HG03520 (cell line): Measurements from ENCODE around the gene PCGF5.
"Not testable (repeated sequence)": the region's sequence is repeated elsewhere in the genome, so short reads cannot be mapped to it uniquely, and the experiment has no call there.

Experiments used
- ATAC-seq: cut with Tn5 transposase; IDR thresholded peaks from one replicate; pipeline ENCODE4 v1.9.1; 2021; ENCODE audit warnings: mild to moderate bottlenecking, moderate library complexity; ENCODE audit not compliant: unreplicated experiment

PCGF5 gene

DNA sequence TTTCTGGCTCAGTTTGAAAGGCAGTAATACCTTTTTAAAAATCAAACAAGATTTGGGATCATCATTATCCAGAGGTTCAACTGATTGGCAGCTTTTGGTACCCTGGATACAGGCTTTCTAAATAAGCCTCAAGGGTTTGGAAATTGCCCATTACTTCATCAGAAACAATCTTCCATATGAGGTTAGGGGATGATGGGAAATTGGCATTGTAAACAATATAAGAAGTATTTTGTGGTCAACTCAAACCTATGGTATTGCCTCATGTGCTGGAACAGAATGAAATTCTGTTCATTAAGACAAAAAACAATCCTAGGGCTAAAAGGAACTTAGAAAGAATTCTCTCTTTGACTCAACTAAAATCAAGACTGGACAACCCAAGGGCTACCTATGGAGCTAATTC lies 97.1 kb downstream of the PCGF5 start:
- ATAC-seq, result no peak

- no peak for ATAC-seq
Measured at GRCh38 chr10:91319336-91319735, 98.9 kb downstream of the PCGF5 start.

DNA sequence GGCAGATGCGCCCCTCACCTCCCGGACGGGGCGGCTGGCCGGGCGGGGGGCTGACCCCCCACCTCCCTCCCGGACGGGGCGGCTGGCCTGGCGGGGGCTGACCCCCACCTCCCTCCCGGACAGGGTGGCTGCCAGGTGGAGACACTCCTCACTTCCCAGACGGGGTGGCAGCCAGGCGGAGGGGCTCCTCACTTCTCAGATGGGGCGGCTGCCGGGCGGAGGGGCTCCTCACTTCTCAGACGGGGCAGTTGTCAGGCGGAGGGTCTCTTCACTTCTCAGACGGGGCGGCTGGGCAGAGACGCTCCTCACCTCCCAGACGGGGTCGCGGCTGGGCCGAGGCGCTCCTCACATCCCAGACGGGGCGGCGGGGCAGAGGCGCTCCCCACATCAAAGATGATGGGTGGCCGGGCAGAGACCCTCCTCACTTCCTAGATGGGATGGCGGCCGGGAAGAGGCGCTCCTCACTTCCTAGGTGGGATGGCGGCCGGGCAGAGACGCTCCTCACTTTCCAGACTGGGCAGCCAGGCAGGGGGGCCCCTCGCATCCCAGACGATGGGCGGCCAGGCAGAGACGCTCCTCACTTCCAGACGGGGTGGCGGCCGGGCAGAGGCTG lies 102.9 kb downstream of the PCGF5 start:
- not testable (repeated sequence) for ATAC-seq

DNA sequence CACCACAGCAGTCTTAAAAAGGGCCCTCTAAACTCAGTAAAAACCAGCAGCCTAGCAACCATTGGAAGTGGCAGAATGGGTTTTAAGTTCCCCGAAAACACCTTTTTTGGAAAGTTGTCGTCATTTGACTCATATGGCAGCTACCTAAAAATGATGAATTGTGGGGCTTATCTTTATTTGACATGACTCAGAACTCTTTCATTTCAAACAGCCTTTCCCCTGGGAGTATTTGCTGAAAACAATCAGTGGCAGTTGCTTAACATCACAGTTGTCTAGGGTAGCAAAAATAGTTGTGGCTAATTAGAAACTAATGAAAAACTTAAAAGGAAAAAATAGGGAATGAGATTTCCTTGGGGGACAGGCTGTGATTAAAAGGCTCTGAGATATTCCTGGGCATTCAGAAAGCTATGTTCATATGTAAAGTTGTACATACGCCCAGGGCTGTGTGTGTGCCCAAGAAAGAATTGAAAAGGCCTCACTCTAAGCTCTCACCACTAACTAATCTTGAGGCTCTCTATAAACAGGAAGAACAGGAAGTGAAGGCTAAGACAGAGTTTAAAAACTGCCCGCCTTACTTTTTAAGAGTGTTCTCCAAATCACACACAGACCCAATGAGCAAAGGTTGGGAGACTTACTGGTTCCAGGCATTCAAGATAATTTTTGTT lies 108.0 kb downstream of the PCGF5 start:
- ATAC-seq, result no peak
